Loucy (cell line): ENCODE results near the gene TRIM46.
"Not testable (repeated sequence)": the region's sequence is repeated elsewhere in the genome, so short reads cannot be mapped to it uniquely, and the experiment has no call there.

Experiments
- CTCF ChIP-seq: fragments of 200-600 bp; sonication (generic); conservative IDR thresholded peaks from 2 replicates; pipeline ENCODE4 v1.5.1; 2014; ENCODE audit warnings: mild to moderate bottlenecking, antibody characterized with exemption, low read length
- EZH2phosphoT487 ChIP-seq: fragments of 200-600 bp; IDR thresholded peaks from 2 replicates; pipeline ENCODE4 v1.6.1; 2018; ENCODE audit warnings: antibody characterized with exemption, mild to moderate bottlenecking, moderate library complexity, borderline replicate concordance

- TF ChIP-seq CTCF, EZH2phosphoT487: not testable (repeated sequence)
These were observed 51.7 kb downstream of the TRIM46 start for GRCh38 chr1:155225404-155225759.
